Duodenal mucosa (tissue), 2 donors: ENCODE data around the gene CBARP.

Experiments
- H3K27ac ChIP-seq: one replicate; pipeline ENCODE4 v1.7.0; 2013; ENCODE audit warnings: low read depth, low read length
- H3K27me3 ChIP-seq, 2 donors: one replicate each; pipeline ENCODE4 v1.7.0; 2013; ENCODE audit warnings: low read length in 2 of 2, control low read depth in 1 of 2; ENCODE audit not compliant: insufficient read depth in 2 of 2, control insufficient read depth in 1 of 2
- H3K36me3 ChIP-seq, 2 donors: one replicate each; pipeline ENCODE4 v1.7.0; 2013; ENCODE audit warnings: low read length in 2 of 2, control low read depth in 1 of 2; ENCODE audit not compliant: insufficient read depth in 2 of 2, control insufficient read depth in 1 of 2
- H3K4me1 ChIP-seq, 2 donors: one replicate each; pipeline ENCODE4 v1.7.0; 2013; ENCODE audit warnings: low read length in 2 of 2, control low read depth in 1 of 2; ENCODE audit not compliant: insufficient read depth in 2 of 2, control insufficient read depth in 1 of 2
- H3K4me3 ChIP-seq, 2 donors: one replicate each; pipeline ENCODE4 v1.7.0; 2013; ENCODE audit warnings: low read length in 2 of 2, low read depth in 1 of 2
- H3K9ac ChIP-seq, 2 donors: one replicate each; pipeline ENCODE4 v1.7.0; 2013; ENCODE audit warnings: low read length in 2 of 2, low read depth in 1 of 2
- H3K9me3 ChIP-seq, 2 donors: one replicate each; pipeline ENCODE4 v1.7.0; 2013; ENCODE audit warnings: low read length in 2 of 2, control low read depth in 1 of 2; ENCODE audit not compliant: control insufficient read depth in 1 of 2

The CBARP gene

DNA sequence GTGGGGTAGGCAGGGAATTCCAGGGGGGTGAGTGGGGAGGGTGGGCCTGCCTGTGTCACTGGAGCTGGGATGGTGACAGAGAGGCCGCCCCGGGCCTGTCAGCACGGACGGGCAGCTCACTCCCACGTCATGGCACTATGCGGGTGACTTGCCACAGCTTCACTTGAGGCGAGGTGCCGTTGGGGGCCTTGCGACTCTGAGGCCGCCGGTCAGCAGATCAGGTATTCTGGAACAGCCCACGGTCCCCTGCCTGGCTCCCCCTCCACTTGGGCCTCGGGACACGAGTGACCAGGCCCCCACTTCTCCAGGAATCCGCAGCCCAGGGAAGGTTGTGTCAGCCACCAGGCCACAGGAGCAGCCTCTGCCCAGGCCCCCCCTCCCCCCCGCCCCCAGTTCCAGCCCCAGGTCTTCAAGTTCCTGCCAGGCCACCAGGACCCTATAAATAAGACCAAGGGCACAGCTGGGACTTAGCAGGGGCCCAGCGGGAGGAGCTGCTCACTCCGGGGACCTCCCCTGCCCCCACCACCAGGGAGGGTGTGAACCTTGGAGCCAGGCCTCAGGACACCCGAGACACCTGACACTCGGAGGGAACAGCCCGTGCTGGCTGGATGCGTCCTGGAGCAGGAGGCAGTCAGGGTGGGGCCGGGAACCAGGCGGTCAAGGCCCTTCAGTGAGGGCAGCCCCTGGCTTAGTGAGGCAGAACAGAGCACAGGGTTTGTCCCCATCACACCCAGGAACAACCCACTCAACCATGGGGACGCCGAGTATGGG, 7.9 kb upstream of the CBARP start:
- Histone ChIP-seq H3K36me3 (no peaks in the 10 kb centered on the region), H3K9me3 (no peaks in the 10 kb centered on the region), H3K9ac (peak overlapping the region; percentile 25 to 65), H3K27ac (peak overlapping the region; percentile 90), H3K4me3 (peak overlapping the region in 1 of 2 donors; percentile 35), H3K27me3 (no peaks in the 10 kb centered on the region), H3K4me1 (peaks cover 34 to 61% of the 10 kb centered on the region in 2 donors)

DNA sequence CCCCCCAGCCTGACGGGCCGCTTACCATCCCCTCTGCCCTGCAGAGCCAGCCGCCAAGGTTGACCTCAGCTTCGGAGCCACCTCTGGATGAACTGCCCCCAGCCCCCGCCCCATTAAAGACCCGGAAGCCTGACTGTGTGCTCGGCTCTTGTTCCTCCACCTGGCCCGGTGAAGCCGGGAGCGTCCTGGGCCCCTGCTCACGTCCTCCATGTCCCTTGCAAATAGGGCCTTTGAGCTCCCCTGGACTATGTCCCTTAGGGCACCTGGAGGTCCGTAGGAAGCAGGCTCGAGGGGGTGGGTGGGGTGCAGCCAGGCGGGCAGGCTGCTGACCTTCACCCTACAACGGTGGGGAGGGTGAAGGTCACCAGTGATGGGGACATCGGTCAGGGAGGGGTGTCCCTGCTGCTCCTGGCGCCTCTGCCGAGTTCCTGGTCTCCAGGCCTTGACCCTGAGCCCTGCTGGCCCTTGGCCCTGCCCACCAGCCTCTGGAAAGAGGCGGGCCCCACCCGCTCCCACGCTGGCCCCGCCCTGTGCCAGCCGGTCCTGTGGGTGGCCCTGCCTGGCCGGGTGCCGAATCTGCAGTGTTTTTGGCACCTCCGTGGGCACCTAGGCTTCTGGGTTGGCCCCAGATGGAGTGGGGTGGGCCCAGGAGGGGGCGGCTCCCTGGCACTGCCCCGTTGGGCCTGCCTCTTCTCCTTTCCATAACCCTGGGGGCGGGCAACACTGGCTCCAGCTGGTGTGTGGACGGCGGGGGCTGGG, 7.1 kb upstream of the CBARP start:
- H3K4me3 ChIP-seq, result peak overlapping the region; percentile 26 to 47

DNA sequence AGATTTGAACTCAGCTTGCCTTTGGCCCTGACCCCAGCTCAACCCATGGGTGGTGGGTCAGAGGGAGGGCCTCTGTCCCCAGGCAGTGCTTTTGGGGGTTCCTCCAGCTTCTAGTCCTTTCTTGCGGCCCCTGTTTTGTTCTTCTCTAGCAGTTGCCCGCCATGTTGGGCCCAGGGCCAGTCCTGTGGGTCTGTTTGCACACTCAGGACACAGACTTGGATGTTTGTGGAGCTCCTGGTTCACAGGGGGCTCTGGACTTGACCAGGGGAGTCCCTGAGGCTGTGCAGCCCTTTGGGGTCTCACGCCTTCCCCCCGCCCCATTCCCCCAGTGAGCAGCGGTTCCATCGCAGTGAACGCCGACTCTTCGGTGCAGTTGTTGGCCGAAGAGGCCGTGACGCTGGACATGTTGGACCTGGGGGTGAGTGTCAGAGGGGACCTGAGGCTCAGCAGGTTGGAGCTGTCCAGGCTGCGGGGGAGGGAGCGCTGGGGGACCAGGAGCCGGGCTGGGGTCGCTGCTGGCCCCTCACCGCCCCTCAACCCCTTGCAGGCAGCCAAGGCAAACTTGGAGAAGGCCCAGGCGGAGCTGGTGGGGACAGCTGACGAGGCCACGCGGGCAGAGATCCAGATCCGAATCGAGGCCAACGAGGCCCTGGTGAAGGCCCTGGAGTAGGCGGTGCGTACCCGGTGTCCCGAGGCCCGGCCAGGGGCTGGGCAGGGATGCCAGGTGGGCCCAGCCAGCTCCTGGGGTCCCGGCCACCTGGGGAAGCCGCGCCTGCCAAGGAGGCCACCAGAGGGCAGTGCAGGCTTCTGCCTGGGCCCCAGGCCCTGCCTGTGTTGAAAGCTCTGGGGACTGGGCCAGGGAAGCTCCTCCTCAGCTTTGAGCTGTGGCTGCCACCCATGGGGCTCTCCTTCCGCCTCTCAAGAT, 6.2 kb upstream of the CBARP start:
- H3K27me3 ChIP-seq, result no peaks in the 10 kb centered on the region
- H3K4me1 ChIP-seq, result peaks cover 34 to 61% of the 10 kb centered on the region in 2 donors
- peak overlapping the region; percentile 54 to 65 for H3K9ac ChIP-seq
- H3K27ac ChIP-seq, result peak overlapping the region; percentile 90
- H3K36me3 ChIP-seq, result no peaks in the 10 kb centered on the region
- no peaks in the 10 kb centered on the region for H3K9me3 ChIP-seq
- H3K4me3 ChIP-seq, result peak overlapping the region; percentile 26 to 47

More for the DNA sequence above, 7.1 kb upstream of the CBARP start:
- H3K27me3 ChIP-seq, result no peaks in the 10 kb centered on the region
- H3K4me1 ChIP-seq, result peaks cover 34 to 61% of the 10 kb centered on the region in 2 donors
- peak overlapping the region; percentile 30 to 65 for H3K9ac ChIP-seq
- H3K27ac ChIP-seq, result peak overlapping the region; percentile 90
- H3K36me3 ChIP-seq, result no peaks in the 10 kb centered on the region
- H3K9me3 ChIP-seq, result no peaks in the 10 kb centered on the region

DNA sequence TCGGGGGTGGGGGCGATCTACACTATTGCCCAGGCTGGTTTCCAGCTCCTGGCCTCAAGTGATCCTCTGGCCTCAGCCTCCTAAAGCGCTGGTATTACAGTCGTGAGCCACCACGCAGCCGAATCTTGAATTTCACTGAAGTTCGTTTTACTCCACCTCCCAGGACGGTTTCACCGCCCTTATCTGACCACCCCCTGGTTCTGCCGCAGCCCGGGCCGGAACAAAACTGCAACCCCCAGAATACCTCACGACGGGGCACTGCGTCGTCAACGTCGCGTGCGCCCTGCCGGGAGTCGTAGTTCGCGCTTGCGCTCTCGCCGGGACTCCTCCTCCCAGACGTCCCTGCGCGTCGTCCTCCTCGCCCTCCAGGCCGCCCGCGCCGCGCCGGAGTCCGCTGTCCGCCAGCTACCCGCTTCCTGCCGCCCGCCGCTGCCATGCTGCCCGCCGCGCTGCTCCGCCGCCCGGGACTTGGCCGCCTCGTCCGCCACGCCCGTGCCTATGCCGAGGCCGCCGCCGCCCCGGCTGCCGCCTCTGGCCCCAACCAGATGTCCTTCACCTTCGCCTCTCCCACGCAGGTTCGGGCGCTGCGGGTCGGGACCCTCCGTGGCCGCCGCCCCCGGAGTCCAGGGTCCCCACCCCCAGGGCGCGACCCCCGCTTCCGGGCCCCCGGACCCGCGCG, 3.8 kb upstream of the CBARP start, which contains the start of gene ATP5F1D:
Gene ATP5F1D, plus strand, starts transcription at position 335 of the 679 bp plus-strand sequence. Its CDS starts 100 bp downstream, at position 435.
- peak within 1 kb of the TSS; percentile 85 to 90 for H3K4me3 ChIP-seq
- no peaks in the 10 kb centered on the region for H3K36me3 ChIP-seq
- no peaks in the 10 kb centered on the region for H3K9me3 ChIP-seq
- peak within 1 kb of the TSS; percentile 85 for H3K27ac ChIP-seq
- peaks cover 28 to 65% of the 10 kb centered on the region in 2 donors for H3K4me1 ChIP-seq
- H3K27me3 ChIP-seq, result peaks cover 6 to 7% of the 10 kb centered on the region in 2 donors
- peak within 1 kb of the TSS; percentile 75 to 76 for H3K9ac ChIP-seq

DNA sequence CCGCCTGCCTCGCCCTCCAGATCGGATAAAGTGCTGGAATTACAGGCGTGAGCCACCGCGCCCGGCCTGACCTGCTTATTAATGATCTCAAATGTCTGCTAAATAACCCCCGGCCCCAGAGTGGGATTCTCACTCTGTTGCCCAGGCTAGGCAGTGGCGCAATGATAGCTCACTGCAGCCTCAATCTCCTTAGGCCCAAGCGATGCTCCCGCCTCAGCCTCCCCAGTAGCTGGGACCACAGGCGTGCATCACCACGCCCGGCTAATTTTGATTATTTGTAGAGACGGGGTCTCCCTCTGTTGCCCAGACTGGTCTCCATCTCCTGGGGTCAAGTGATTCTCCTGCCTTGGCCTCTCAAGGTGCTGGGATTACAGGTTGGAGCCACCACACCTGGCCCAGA, 3.1 kb upstream of the CBARP start:
- peaks cover 24 to 58% of the 10 kb centered on the region in 2 donors for H3K4me1 ChIP-seq
- no peak overlapping the region for H3K27ac ChIP-seq
- peak overlapping the region; percentile 16 to 25 for H3K9ac ChIP-seq
- H3K9me3 ChIP-seq, result no peaks in the 10 kb centered on the region
- peaks cover 6 to 13% of the 10 kb centered on the region in 2 donors for H3K27me3 ChIP-seq
- peak overlapping the region; percentile 43 to 47 for H3K4me3 ChIP-seq
- H3K36me3 ChIP-seq, result no peaks in the 10 kb centered on the region

DNA sequence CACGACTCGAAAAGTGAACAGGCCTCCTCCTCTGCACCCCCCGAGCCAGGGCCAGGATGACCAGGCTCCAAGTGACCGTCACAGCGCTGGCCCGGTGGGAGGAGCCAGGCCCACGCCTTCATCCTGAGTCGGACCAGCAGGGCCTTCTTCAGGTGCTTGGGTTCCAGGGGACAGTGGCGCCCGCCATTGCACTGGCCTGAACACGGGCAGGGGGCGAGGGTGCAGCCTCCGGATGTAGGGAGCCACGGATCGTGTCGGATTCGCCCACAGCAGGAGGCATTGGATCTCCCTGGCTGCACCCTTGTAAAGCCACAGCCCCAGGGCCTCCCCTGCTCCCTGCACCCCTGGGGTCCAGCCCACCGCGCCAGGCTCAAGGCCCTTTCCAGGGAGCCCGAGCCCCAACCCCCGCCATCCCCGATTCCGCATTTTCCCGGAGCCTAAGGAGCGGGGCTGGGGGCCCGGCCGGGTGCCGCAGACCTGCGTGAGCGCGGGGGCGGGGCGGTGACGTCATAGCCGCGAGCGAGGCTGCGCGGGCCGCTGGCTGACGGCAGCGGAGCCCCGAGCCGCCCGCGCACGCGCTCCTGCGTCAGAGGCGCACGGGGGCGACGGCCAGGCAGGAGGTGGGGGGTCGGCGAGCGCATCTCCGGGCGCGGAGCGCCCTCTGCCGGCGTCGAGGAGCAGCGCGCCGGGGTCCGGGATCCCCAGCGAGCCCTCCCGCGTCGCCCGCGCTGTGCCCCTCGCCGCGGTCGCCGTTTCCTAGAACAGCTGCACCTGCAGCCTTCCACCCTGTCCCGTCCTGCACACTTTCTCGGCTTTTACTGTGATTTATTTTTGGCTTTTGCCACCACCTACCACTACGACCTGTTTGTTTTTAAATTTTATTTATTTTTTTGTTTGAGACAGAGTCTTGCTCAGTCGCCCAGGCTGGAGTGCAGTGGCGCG, 2.3 kb upstream of the CBARP start:
- no peaks in the 10 kb centered on the region for H3K36me3 ChIP-seq
- H3K9ac ChIP-seq, result peak overlapping the region; percentile 25 to 43
- H3K4me3 ChIP-seq, result peak overlapping the region; percentile 35 to 58
- peaks cover 18 to 52% of the 10 kb centered on the region in 2 donors for H3K4me1 ChIP-seq
- no peaks in the 10 kb centered on the region for H3K9me3 ChIP-seq
- peak overlapping the region; percentile 42 for H3K27ac ChIP-seq
- peaks cover 14 to 20% of the 10 kb centered on the region in 2 donors for H3K27me3 ChIP-seq

DNA sequence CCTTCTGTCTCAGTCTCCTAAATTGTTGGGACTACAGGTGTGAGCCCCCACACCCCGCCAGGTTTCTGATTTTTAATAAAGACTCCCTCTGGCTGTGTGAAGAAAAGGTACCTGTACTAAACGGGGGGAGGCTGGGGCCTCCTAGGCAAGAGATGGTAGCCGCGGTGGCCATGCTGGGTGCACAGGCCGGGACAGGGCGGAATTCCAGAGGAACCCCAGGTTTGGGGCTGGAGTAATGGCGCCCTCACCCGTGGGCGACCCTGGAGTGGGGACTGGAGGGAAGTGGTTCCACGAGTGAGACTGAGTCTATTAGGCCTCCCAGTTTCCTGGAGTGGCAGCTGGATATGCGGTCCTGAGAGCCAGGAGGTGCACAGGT, 1.6 kb upstream of the CBARP start:
- Histone ChIP-seq H3K9ac (no peak overlapping the region), H3K27me3 (peaks cover 19 to 24% of the 10 kb centered on the region in 2 donors), H3K9me3 (no peaks in the 10 kb centered on the region), H3K36me3 (no peaks in the 10 kb centered on the region), H3K4me3 (no peak overlapping the region), H3K27ac (no peak overlapping the region), H3K4me1 (peaks cover 11 to 51% of the 10 kb centered on the region in 2 donors)

DNA sequence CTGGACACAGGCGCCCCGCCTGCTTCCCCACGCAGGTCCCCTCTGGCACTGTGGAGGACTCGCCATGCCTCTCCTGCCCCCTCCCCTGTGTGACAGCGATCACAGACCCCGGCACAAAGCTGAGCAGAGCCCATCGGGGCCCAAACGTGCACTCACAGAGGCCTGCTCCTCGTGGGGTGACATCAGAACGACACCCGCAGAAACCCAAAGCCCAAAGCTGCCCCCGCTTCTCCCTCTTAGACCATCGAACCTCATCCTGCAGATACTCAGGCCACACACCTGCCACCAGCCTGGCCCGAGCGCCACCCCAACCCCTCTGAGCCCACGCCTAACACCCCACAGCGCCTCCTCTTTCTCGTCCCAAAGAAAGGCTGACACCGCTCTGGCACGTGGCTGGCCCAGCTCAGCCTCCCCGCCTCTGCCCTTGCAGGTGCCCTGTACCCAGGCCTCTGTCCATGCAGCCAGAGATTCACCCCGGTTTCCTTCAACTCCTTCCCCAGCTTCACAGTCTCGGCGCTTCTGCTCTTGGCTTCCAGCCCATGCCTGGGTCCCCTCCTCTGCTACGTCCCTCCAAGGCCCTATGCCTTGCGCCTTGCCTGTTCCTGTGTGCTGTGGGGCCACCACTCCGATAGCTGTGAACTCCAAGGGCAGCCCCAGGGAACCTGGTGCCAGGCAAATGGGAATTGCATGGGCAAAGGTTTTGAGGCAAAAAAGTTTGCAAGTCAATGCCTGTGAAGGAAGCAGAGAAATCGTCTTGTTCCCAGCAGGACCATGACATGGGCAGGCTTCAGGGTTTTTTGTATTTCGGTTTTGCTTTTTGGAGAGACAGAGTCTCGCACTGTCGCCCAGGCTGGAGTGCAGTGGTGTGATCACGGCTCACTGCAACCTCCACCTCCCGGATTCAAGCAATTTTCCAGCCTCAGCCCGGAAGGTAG, 831 bp upstream of the CBARP start:
- Histone ChIP-seq H3K4me3 (peak overlapping the region; percentile 36 to 40), H3K4me1 (peaks cover 3 to 46% of the 10 kb centered on the region in 2 donors), H3K36me3 (no peaks in the 10 kb centered on the region), H3K9ac (peak overlapping the region in 1 of 2 donors; percentile 32), H3K27me3 (peaks cover 25 to 27% of the 10 kb centered on the region in 2 donors), H3K9me3 (no peaks in the 10 kb centered on the region), H3K27ac (peak overlapping the region; percentile 6)
